Measurements from ENCODE around the gene FAM177A1.
"Not testable (repeated sequence)": the region's sequence is repeated elsewhere in the genome, so short reads cannot be mapped to it uniquely, and the experiment has no call there.

GRCh38 chr14:35038312-35038711 is 7.8 kb upstream of the FAM177A1 start:
- TF ChIP-seq CTCF (IDR thresholded peaks at IDR 0.05; ENCODE audit: poor library complexity, severe bottlenecking); POLR2AphosphoS5 (IDR thresholded peaks at IDR 0.05); EP300 (conservative IDR thresholded peaks at IDR 0.05; ENCODE audit: poor library complexity, severe bottlenecking); SMC3 (conservative IDR thresholded peaks at IDR 0.05; ENCODE audit: poor library complexity): not testable (repeated sequence)

Measured in neural cell (in vitro differentiated cells).